PC-3 (cell line): ENCODE data around the gene MATN1. TPM values are rescaled to one million over a fixed set of nuclear protein-coding genes. Genes with fewer than 3 reads are reported as not detected.

Experiments used
- ATAC-seq: fragments of 200-7000 bp; cut with Tn5 transposase; 2 replicates; pipeline ENCODE4 v1.9.1; 2020; ENCODE audit warnings: mild to moderate bottlenecking, moderate library complexity
- BruUV-seq: library from RNA; stranded (reverse); fragments of 400-500 nt; replicated peaks from 2 replicates; lab custom pipeline; 2021; lab: Mats Ljungman, UMichigan
- CTCF ChIA-PET: fragments of 300-600 bp; sonication (Branson Sonifier 250); formaldehyde crosslinking; loops from one replicate; lab custom pipeline; 2022; ENCODE audit warnings: antibody characterized with exemption; lab: Charles Lee
- POLR2A ChIA-PET: fragments of 300-600 bp; sonication (Branson Sonifier 250); formaldehyde crosslinking; loops from one replicate; lab custom pipeline; 2022; ENCODE audit warnings: antibody characterized with exemption; ENCODE audit not compliant: unreplicated experiment; lab: Charles Lee
- DNase-seq: peaks from one replicate; pipeline ENCODE4 v3.0.0-alpha.2; 2015
- H2AFZ ChIP-seq: fragments of 300-600 bp; sonication (generic); 2 replicates; pipeline ENCODE4 v1.6.0; 2016; ENCODE audit warnings: antibody characterized with exemption, low read length
- H3F3A ChIP-seq: fragments of 300-600 bp; sonication (generic); one replicate; pipeline ENCODE4 v1.6.0; 2017; ENCODE audit warnings: antibody characterized with exemption, low read length, control low read depth, mild to moderate bottlenecking; ENCODE audit not compliant: unreplicated experiment
- H3K27ac ChIP-seq: fragments of 300-600 bp; sonication (generic); 2 replicates; pipeline ENCODE4 v1.5.1; 2016; ENCODE audit warnings: mild to moderate bottlenecking, low read length
- H3K27me3 ChIP-seq: fragments of 300-600 bp; sonication (generic); 2 replicates; pipeline ENCODE4 v1.6.1; 2016; ENCODE audit warnings: low read length, mixed read lengths
- H3K36me3 ChIP-seq: fragments of 300-600 bp; sonication (generic); 2 replicates; pipeline ENCODE4 v1.6.1; 2016; ENCODE audit warnings: low read depth, mixed run types, low read length, mixed read lengths
- H3K4me1 ChIP-seq: fragments of 300-600 bp; sonication (generic); 2 replicates; pipeline ENCODE4 v1.5.1; 2016; ENCODE audit warnings: low read length; ENCODE audit not compliant: insufficient read depth
- H3K4me2 ChIP-seq: fragments of 300-600 bp; sonication (generic); 2 replicates; pipeline ENCODE4 v1.6.0; 2016; ENCODE audit warnings: low read length
- H3K4me3 ChIP-seq: fragments of 300-600 bp; sonication (generic); 2 replicates; pipeline ENCODE4 v1.5.1; 2016; ENCODE audit warnings: mild to moderate bottlenecking, low read length, mixed read lengths
- H3K79me2 ChIP-seq: fragments of 300-600 bp; sonication (generic); 2 replicates; pipeline ENCODE4 v1.6.1; 2017; ENCODE audit warnings: low read length, mixed read lengths
- H3K9ac ChIP-seq: fragments of 300-600 bp; sonication (generic); 2 replicates; pipeline ENCODE4 v1.6.0; 2016; ENCODE audit warnings: mild to moderate bottlenecking, low read length
- H3K9me2 ChIP-seq: fragments of 300-600 bp; sonication (generic); replicated peaks from 2 replicates; pipeline ENCODE4 v1.6.1; 2016; ENCODE audit warnings: mixed run types, low read length, mixed read lengths
- H3K9me3 ChIP-seq: fragments of 300-600 bp; sonication (generic); 2 replicates; pipeline ENCODE4 v1.6.1; 2016; ENCODE audit warnings: low read length, mixed read lengths
- H4K20me1 ChIP-seq: fragments of 300-600 bp; sonication (generic); 2 replicates; pipeline ENCODE4 v1.6.1; 2016; ENCODE audit warnings: low read length, mixed read lengths
- EZH2 ChIP-seq: fragments of 300-600 bp; sonication (generic); IDR thresholded peaks from one replicate; pipeline ENCODE4 v1.6.1; 2017; ENCODE audit warnings: antibody characterized with exemption, mild to moderate bottlenecking, low read length; ENCODE audit not compliant: unreplicated experiment
- EZH2phosphoT487 ChIP-seq: fragments of 300-600 bp; sonication (generic); IDR thresholded peaks from 2 replicates; pipeline ENCODE4 v1.6.1; 2018; ENCODE audit warnings: mild to moderate bottlenecking, antibody characterized with exemption, low read length, borderline replicate concordance
- intact Hi-C: fragments of 100-400 bp; cut with micrococcal nuclease; formaldehyde crosslinking; loops from 2 replicates; pipeline ENCODE4 v1.9.0; 2023
- total RNA-seq: library from RNA; depleted of rRNA; stranded (reverse); fragments of >200 nt; gene quantifications from 2 replicates; pipeline ENCODE4 v1.2.3, GENCODE V29; 2014
- TF ChIP-seq, protein P1 (sequence below): fragments of 300-600 bp; sonication (generic); conservative IDR thresholded peaks from 2 replicates; pipeline ENCODE4 v1.5.1; 2017; ENCODE audit warnings: antibody characterized with exemption, low read depth, mild to moderate bottlenecking, low read length

The MATN1 gene
- total RNA-seq, 1 experiment from 2014 or later = not detected

GRCh38 chr1:30734580-30734979 is 11.2 kb upstream of the MATN1 start:
- Histone ChIP-seq H3K9me3 (no peaks in the 10 kb centered on the region), H3K4me1 (no peaks in the 10 kb centered on the region), H3K9ac (no peak overlapping the region), H3K27me3 (no peaks in the 10 kb centered on the region), H2AFZ (no peak overlapping the region), H3F3A (no peaks in the 10 kb centered on the region), H3K9me2 (no peaks in the 10 kb centered on the region), H3K4me2 (no peak overlapping the region), H3K79me2 (no peaks in the 10 kb centered on the region), H3K4me3 (no peak overlapping the region), H3K36me3 (no peaks in the 10 kb centered on the region), H4K20me1 (no peaks in the 10 kb centered on the region), H3K27ac (no peak overlapping the region)
- CTCF ChIA-PET = no interaction called here
- TF ChIP-seq, protein P1, sequence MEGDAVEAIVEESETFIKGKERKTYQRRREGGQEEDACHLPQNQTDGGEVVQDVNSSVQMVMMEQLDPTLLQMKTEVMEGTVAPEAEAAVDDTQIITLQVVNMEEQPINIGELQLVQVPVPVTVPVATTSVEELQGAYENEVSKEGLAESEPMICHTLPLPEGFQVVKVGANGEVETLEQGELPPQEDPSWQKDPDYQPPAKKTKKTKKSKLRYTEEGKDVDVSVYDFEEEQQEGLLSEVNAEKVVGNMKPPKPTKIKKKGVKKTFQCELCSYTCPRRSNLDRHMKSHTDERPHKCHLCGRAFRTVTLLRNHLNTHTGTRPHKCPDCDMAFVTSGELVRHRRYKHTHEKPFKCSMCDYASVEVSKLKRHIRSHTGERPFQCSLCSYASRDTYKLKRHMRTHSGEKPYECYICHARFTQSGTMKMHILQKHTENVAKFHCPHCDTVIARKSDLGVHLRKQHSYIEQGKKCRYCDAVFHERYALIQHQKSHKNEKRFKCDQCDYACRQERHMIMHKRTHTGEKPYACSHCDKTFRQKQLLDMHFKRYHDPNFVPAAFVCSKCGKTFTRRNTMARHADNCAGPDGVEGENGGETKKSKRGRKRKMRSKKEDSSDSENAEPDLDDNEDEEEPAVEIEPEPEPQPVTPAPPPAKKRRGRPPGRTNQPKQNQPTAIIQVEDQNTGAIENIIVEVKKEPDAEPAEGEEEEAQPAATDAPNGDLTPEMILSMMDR = no peak
- TF ChIP-seq EZH2phosphoT487 (no peak), EZH2 (no peak)
- BruUV-seq = no TSS peak
- intact Hi-C loops = no loop called here
- POLR2A ChIA-PET = no interaction called here
- DNase-seq = no peak
- no peak for ATAC-seq

GRCh38 chr1:30734106-30734505 is 10.7 kb upstream of the MATN1 start:
- POLR2A ChIA-PET = no interaction called here
- H3K9ac ChIP-seq = no peak overlapping the region
- H3K9me2 ChIP-seq = no peaks in the 10 kb centered on the region
- no TSS peak for BruUV-seq
- no peak overlapping the region for H2AFZ ChIP-seq
- H4K20me1 ChIP-seq = no peaks in the 10 kb centered on the region
- intact Hi-C loops = no loop called here
- no peak for ATAC-seq
- no peaks in the 10 kb centered on the region for H3K36me3 ChIP-seq
- no peaks in the 10 kb centered on the region for H3K4me1 ChIP-seq
- DNase-seq = no peak
- no peak overlapping the region for H3K4me2 ChIP-seq
- no peaks in the 10 kb centered on the region for H3K9me3 ChIP-seq
- no peak overlapping the region for H3K4me3 ChIP-seq
- CTCF ChIA-PET = no interaction called here
- no peak overlapping the region for H3K27ac ChIP-seq
- H3F3A ChIP-seq = no peaks in the 10 kb centered on the region
- TF ChIP-seq EZH2phosphoT487 (no peak), EZH2 (no peak)
- TF ChIP-seq, protein P1 = no peak
- H3K27me3 ChIP-seq = no peaks in the 10 kb centered on the region
- no peaks in the 10 kb centered on the region for H3K79me2 ChIP-seq

GRCh38 chr1:30733493-30733892 is 10.1 kb upstream of the MATN1 start:
- no peaks in the 10 kb centered on the region for H4K20me1 ChIP-seq
- no peak overlapping the region for H3K4me3 ChIP-seq
- H3K9me3 ChIP-seq = no peaks in the 10 kb centered on the region
- ChIA-PET POLR2A (no interaction called here), CTCF (no interaction called here)
- no peaks in the 10 kb centered on the region for H3K79me2 ChIP-seq
- H3K4me1 ChIP-seq = no peaks in the 10 kb centered on the region
- no peaks in the 10 kb centered on the region for H3F3A ChIP-seq
- no peak overlapping the region for H3K27ac ChIP-seq
- no peaks in the 10 kb centered on the region for H3K27me3 ChIP-seq
- intact Hi-C loops = no loop called here
- no peak for TF ChIP-seq EZH2
- TF ChIP-seq, protein P1 = no peak
- TF ChIP-seq EZH2phosphoT487 = no peak
- BruUV-seq = no TSS peak
- no peak for DNase-seq
- no peaks in the 10 kb centered on the region for H3K36me3 ChIP-seq
- H3K9ac ChIP-seq = no peak overlapping the region
- no peak overlapping the region for H3K4me2 ChIP-seq
- no peak overlapping the region for H2AFZ ChIP-seq
- H3K9me2 ChIP-seq = no peaks in the 10 kb centered on the region
- ATAC-seq = no peak
